DND-41 (cell line): ENCODE results near the gene SIX2.

ENCODE experiments used
- EZH2 ChIP-seq: IDR thresholded peaks from 3 replicates; pipeline ENCODE4 v1.6.1; 2012; ENCODE audit warnings: borderline replicate concordance, low read depth, mild to moderate bottlenecking, moderate library complexity, low read length, inconsistent platforms; ENCODE audit not compliant: severe bottlenecking
- TF ChIP-seq, protein P1 (sequence below): IDR thresholded peaks from 2 replicates; pipeline ENCODE4 v1.5.1; 2012; ENCODE audit warnings: borderline replicate concordance, low read length, moderate library complexity, mild to moderate bottlenecking; ENCODE audit not compliant: poor library complexity, severe bottlenecking; ENCODE audit errors: extremely low read depth

DNA sequence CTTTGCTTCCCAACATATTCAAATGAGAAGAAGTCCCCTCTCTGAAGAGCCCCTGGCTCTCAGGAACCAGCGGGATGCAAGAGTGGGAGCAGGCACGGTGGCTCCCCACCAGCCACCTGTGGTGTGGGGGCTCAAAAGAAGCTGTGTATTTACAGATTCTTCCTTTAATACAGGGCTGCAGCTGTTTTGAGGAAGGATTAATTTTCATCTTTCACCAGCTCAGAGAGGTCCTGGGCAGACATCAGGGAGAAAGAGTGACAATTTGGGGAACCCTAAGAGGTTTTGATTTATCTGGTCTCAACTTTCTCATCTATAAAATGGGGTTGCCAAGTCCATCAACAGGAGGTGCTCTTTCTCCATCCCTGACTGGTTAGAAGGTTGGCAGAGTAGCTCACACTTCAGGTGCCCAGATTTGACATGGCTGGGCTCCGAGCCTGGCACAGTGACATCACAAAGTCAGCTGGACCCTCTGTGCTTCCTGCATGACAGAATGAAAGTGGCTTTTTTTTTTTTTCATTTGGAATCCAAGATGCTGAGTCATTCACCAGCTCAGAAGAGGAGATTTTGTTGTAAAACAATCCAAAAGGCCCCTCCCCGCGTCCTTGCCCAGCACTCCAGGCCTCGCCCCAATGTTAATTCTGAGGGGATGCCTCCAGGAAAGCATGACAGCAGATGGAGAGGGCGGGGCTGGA is 15.5 kb upstream of the SIX2 start:
- TF ChIP-seq, protein P1, sequence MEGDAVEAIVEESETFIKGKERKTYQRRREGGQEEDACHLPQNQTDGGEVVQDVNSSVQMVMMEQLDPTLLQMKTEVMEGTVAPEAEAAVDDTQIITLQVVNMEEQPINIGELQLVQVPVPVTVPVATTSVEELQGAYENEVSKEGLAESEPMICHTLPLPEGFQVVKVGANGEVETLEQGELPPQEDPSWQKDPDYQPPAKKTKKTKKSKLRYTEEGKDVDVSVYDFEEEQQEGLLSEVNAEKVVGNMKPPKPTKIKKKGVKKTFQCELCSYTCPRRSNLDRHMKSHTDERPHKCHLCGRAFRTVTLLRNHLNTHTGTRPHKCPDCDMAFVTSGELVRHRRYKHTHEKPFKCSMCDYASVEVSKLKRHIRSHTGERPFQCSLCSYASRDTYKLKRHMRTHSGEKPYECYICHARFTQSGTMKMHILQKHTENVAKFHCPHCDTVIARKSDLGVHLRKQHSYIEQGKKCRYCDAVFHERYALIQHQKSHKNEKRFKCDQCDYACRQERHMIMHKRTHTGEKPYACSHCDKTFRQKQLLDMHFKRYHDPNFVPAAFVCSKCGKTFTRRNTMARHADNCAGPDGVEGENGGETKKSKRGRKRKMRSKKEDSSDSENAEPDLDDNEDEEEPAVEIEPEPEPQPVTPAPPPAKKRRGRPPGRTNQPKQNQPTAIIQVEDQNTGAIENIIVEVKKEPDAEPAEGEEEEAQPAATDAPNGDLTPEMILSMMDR: peak; percentile 34
- TF ChIP-seq EZH2: no peak
